ENCODE results near the gene CA10. TPM values are rescaled to one million over a fixed set of nuclear protein-coding genes. Genes with fewer than 3 reads are reported as not detected.

Gene CA10
- total RNA-seq, 1 donor from 2014 or later = not detected

DNA sequence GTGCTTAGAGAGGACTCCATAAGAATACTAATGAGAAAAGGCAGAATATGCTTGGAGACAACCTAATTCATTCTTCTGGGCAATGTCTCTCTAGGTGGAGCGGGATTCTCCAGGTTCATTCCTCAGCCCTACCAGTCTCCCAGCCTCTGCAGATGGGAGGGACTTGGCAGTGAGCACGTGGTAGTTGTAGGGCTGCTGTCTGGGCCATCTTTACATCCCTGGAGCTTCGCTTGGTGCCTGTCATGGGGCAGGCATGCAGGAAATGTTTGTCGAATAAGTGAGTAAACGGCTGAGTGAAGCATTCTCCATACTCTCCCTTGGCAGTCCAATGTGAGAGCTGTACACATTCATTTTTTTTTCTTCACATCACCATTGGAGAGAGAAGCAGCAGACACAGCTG, 510.7 kb downstream of the CA10 start:
- DNase-seq = no peak
- H3K9me3 Mint-ChIP-seq = no peaks in the 10 kb centered on the region
- no peak overlapping the region for H3K4me3 Mint-ChIP-seq
- peaks cover 2% of the 10 kb centered on the region for H3K27me3 Mint-ChIP-seq
- no peaks in the 10 kb centered on the region for H3K4me1 Mint-ChIP-seq
- H3K27ac Mint-ChIP-seq = no peak overlapping the region
- intact Hi-C loops (cut with micrococcal nuclease) = no loop called here
- no peaks in the 10 kb centered on the region for H3K36me3 Mint-ChIP-seq (ENCODE audit: low read depth)

DNA sequence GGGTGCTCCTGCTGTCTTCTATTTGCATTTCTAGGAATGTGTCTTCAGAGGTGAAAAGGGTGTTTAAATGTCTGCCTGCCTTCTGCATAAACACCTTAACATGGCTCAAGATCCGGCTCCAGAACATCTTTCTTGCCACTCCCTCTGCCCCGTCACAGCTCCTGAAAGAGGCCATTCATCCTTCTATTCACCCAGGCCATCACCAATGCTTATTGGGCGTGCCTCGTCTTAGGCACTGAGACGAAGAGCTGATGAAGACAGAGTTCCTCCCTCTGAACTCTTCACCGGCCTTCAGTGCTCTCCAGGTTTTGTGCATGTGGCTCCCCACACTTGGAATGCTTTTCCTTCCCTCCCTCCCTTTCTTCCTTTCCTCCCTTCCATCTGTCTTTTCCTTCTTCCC, 511.4 kb downstream of the CA10 start:
- Mint-ChIP-seq H3K4me3 (no peak overlapping the region), H3K27me3 (peaks cover 5% of the 10 kb centered on the region), H3K36me3 (ENCODE audit: low read depth) (no peaks in the 10 kb centered on the region), H3K9me3 (no peaks in the 10 kb centered on the region), H3K4me1 (no peaks in the 10 kb centered on the region), H3K27ac (no peak overlapping the region)
- DNase-seq = no peak
- intact Hi-C loops (cut with micrococcal nuclease) = no loop called here

DNA sequence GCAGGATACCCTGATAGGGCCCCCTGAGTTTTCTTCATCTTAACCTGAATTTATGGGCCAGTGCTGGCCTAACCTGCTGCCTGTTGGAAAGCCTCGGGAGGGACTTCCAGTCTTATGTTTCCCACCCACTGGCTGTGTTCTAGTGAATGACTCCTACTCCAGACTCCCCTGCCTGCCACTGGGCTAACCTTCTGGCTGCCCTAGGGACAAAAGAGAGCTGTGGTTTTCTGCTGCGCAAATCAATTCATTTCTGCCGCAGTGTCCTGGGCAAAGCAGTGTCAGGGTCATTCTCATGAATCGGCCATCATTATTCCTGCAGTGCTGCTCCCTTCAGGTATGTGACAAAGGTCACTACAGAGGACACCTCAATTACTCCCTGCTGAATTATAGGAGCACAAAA, 512.0 kb downstream of the CA10 start:
- Mint-ChIP-seq H3K27ac (no peak overlapping the region), H3K36me3 (ENCODE audit: low read depth) (no peaks in the 10 kb centered on the region), H3K9me3 (no peaks in the 10 kb centered on the region), H3K4me1 (no peaks in the 10 kb centered on the region), H3K4me3 (no peak overlapping the region), H3K27me3 (peaks cover 5% of the 10 kb centered on the region)
- no peak for DNase-seq
- intact Hi-C loops (cut with micrococcal nuclease) = no loop called here

DNA sequence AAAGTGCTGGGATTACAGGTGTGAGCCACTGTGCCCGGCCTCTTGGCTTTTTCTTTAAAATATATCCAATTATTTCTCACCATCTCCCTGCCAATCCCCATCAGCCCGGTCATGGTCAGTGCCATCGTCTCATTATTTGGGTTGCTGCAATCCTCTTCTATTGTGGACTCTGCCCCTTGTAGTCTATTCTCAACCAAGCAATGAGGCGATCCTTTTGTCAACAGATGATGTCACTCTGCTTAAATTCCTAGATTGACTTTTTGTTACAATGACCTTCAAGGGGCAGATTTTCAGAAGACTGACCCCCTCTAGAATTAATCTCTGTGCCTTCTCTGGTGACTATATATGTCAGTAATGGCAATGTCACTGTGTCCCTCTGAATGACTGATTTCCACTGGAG, 513.5 kb downstream of the CA10 start:
- Mint-ChIP-seq H3K4me3 (no peak overlapping the region), H3K27ac (no peak overlapping the region), H3K4me1 (no peaks in the 10 kb centered on the region), H3K36me3 (ENCODE audit: low read depth) (no peaks in the 10 kb centered on the region), H3K27me3 (peaks cover 7% of the 10 kb centered on the region), H3K9me3 (no peaks in the 10 kb centered on the region)
- DNase-seq = no peak
- intact Hi-C loops (cut with micrococcal nuclease) = no loop called here

DNA sequence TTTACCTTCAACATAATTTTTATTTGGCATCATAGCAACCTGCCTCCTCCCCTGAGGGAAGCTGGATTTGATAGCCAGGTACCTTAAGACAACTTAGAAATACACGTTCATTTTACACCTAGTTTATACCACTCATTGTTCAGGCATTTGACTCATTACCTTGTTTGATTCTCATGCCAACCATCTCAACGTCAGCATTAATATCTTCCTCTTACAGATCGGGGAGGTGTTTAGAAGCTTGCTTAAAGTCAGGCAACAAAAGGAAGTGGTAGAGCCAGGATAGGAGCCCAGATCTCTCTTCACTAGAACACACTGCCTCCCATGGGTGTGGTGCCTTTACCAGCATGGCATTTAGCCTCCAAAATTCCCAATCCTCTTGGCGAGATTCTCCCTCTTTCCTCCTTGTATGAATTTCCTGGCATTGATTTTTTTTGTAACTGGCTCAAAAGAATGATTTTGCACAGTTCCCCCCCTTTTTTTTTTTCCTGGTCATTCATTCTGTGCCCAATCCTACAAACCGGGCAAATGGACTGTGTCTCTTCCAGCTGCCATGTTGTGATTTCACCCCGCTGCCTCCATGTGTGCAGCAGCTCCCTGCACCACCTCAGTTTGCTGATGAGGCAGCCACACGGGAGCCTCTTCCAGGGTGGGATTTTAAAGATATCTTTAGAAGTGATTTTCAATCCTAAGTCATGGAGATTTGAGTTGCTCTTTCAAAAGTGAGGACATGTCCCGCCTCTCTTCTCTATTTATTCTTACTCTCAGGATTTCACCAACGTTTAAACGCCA, 514.6 kb downstream of the CA10 start:
- intact Hi-C loops (cut with micrococcal nuclease) = loop anchor here (5.0 kb wide), 1 partner anchor 272 kb away; no protein-coding TSS in a partner anchor
- H3K4me3 Mint-ChIP-seq = no peak overlapping the region
- peaks cover 7% of the 10 kb centered on the region for H3K27me3 Mint-ChIP-seq
- DNase-seq = no peak
- no peaks in the 10 kb centered on the region for H3K9me3 Mint-ChIP-seq
- no peak overlapping the region for H3K27ac Mint-ChIP-seq
- H3K4me1 Mint-ChIP-seq = no peaks in the 10 kb centered on the region
- H3K36me3 Mint-ChIP-seq (ENCODE audit: low read depth) = no peaks in the 10 kb centered on the region

DNA sequence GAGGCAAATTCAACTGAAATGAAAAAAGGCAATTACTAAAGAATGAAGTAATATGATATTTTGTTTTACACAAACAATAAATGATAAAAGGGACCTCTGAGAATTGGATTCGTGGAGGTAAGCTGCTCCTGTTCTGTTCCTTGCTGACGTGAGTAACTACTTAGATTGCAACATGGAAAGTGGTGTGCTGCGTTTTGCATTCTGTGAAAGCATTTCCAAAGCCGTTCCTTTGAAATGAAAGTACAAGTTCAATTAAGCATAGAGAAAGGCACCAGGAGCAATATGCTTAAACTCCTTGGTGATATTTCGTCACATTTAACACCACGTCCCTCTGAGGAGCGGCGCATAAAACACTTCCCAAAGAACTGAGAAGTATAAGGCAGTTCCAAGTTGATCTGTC, 516.5 kb downstream of the CA10 start:
- no peak for DNase-seq
- Mint-ChIP-seq H3K27ac (no peak overlapping the region), H3K27me3 (peaks cover 7% of the 10 kb centered on the region), H3K9me3 (no peaks in the 10 kb centered on the region), H3K4me3 (no peak overlapping the region), H3K36me3 (ENCODE audit: low read depth) (no peaks in the 10 kb centered on the region), H3K4me1 (no peaks in the 10 kb centered on the region)
- intact Hi-C loops (cut with micrococcal nuclease) = loop anchor here (5.0 kb wide), 1 partner anchor 270 kb away; no protein-coding TSS in a partner anchor

DNA sequence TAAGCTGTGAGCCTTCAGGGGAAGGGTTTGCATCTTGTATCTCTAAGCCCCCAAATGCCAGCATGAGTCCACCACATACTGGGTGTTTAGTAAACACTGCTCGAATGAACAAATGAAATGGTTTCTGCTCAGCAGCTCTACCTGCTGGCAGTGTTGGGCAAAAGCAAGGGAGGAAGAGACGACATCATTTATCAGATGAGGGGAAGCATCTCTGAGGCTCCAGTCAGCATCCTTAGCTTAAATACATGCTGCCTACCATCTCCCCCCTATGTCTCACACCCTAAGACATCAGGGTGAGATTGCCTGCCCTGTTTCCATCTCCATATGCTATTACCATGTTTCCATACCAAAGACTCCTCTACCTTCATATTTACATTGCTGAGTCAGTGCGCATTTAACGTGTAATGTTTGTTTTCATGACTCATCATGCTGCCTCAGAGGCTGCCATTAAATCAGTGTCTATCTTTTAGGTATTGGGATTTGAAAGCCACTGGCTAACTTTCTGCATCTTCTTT, 518.3 kb downstream of the CA10 start:
- intact Hi-C loops (cut with micrococcal nuclease) = loop anchor here (5.0 kb wide), 1 partner anchor 268 kb away; no protein-coding TSS in a partner anchor
- no peak overlapping the region for H3K27ac Mint-ChIP-seq
- no peaks in the 10 kb centered on the region for H3K36me3 Mint-ChIP-seq (ENCODE audit: low read depth)
- H3K9me3 Mint-ChIP-seq = no peaks in the 10 kb centered on the region
- no peaks in the 10 kb centered on the region for H3K4me1 Mint-ChIP-seq
- DNase-seq = peak; percentile 70
- H3K27me3 Mint-ChIP-seq = peaks cover 7% of the 10 kb centered on the region
- H3K4me3 Mint-ChIP-seq = no peak overlapping the region

DNA sequence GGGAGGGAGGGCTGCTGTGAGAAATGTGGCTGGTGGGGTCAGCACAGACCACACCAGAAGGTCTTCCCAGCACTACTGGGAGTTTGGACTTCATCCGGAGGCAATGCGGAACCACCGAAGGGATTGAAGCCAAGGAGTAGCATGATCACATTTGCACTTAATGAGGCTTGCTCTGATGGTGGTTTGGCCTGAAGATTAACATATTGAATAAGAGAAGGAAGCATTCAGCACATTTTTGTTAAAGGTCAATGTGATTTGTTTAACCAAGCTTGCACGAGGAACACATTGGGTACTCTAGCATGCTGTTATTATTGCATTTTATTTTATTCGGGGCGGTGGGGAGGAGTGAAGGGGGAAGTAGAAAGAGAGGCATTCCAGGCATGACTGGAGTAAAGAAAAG, 519.5 kb downstream of the CA10 start:
- intact Hi-C loops (cut with micrococcal nuclease) = no loop called here
- no peaks in the 10 kb centered on the region for H3K9me3 Mint-ChIP-seq

DNA sequence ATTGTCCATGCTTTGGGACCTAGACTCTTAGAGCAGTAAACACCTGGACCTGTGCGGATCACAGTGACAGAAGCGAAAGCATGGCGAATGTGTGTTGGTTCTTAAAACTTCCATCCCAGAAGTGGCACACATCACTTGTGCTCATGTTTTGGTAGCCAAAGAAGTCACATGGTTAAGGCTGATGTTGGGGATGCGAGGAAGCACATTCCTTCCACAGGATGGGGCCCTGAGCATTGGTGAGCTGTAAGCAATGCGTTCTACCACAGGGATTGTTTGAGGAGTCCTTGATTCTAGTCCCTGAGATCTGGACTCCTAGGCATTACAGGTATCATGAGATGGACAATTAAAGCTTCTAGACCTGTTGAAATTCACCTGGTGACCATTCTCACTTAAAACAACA, 522.2 kb downstream of the CA10 start:
- no peak overlapping the region for H3K27ac Mint-ChIP-seq
- peaks cover 2% of the 10 kb centered on the region for H3K27me3 Mint-ChIP-seq
- H3K4me3 Mint-ChIP-seq = no peak overlapping the region
- no peaks in the 10 kb centered on the region for H3K9me3 Mint-ChIP-seq
- DNase-seq = no peak
- no peaks in the 10 kb centered on the region for H3K36me3 Mint-ChIP-seq (ENCODE audit: low read depth)
- intact Hi-C loops (cut with micrococcal nuclease) = no loop called here
- H3K4me1 Mint-ChIP-seq = no peaks in the 10 kb centered on the region

More for the DNA sequence above, 519.5 kb downstream of the CA10 start:
- Mint-ChIP-seq H3K4me1 (no peaks in the 10 kb centered on the region), H3K4me3 (no peak overlapping the region), H3K36me3 (ENCODE audit: low read depth) (no peaks in the 10 kb centered on the region), H3K27me3 (peaks cover 5% of the 10 kb centered on the region), H3K27ac (no peak overlapping the region)
- no peak for DNase-seq

DNA sequence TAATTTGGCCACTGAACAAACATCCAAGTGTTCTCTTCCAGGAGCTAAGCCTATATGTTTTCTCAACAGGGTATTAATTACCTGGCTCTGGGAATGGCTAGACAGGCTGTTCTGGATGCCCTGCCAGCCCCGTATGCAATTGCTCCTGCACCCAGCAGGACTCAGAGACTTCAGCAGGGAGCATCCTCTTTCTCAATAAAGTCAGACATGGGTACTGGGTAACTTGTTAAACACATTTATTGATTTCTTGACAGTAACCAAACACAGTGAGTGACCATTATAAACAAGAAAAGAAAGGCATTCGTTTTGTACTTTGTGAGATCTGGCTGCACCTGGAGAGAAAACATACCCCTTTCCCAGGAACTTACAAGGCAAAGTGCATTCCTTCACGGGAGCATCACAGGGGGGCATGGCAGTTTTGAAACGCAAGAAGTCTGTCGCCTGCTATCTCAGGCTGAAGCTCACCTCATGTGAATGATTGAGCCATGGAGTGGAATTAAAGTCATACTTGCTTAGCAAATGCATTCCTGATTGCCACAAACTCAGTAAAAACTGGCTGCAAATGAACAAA, 528.3 kb downstream of the CA10 start:
- Mint-ChIP-seq H3K4me3 (no peak overlapping the region), H3K36me3 (ENCODE audit: low read depth) (no peaks in the 10 kb centered on the region), H3K27ac (no peak overlapping the region), H3K9me3 (no peaks in the 10 kb centered on the region), H3K27me3 (peaks cover 9% of the 10 kb centered on the region), H3K4me1 (no peaks in the 10 kb centered on the region)
- no peak for DNase-seq
- intact Hi-C loops (cut with micrococcal nuclease) = no loop called here

DNA sequence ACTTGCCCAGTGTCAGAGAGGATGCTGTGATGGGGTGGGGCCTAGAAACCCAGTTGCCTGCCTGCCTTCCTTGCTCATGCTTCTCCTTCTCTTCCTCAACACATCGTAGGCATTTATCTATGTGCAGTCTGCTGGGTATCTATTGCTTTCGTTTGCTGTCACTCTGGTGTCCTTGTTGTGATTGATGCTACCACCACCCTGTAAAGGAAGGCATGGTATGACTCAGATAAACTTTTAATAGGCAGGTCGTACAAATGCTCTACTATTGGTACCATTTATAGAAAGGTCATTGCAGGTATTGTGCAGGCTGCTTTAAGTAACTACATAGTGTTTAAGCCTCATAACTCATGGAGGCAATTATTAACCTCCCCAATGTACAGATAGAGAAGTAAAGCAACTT, 529.3 kb downstream of the CA10 start:
- intact Hi-C loops (cut with micrococcal nuclease) = no loop called here
- Mint-ChIP-seq H3K9me3 (no peaks in the 10 kb centered on the region), H3K36me3 (ENCODE audit: low read depth) (no peaks in the 10 kb centered on the region), H3K27me3 (peaks cover 9% of the 10 kb centered on the region), H3K27ac (no peak overlapping the region), H3K4me1 (no peaks in the 10 kb centered on the region), H3K4me3 (no peak overlapping the region)
- no peak for DNase-seq

DNA sequence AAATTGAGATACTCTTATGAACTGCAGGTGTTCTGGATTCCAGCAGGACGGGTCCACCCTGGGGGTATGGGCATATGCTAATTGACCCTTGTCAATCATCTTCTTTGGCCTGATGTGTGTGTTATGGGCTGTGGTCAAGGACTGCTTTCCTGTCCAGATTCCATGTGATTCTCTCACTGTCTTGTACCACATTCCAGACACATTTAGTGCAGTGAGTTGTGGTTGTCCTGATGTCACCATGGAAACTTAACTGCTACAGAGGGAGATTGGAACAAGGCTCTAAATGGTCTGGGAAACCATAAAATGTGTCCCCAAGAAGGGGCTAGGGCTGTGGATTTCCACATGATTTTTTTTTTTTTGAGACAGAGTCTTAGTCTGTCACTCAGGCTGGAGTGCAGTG, 530.7 kb downstream of the CA10 start:
- no peak overlapping the region for H3K27ac Mint-ChIP-seq
- peaks cover 11% of the 10 kb centered on the region for H3K27me3 Mint-ChIP-seq

DNA sequence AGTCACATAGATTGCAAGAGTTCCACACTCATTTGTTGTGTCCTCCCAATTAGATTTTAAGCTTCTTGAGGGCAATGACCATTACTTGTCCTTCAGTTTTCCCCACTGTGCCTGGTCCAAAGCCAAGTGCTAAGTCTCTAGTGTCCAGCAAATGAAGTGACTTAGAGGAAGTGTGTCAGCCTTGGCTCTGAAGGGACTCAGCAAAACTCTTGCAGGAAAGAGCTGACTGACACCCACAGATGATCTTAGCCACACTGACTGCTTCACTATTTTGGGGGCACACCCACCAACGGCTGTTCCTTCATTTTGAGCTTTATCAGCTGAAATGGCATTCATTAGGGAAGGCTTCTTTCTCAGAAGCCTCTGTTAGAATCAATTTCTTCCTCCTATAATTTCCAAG, 540.0 kb downstream of the CA10 start:
- Mint-ChIP-seq H3K27ac (no peak overlapping the region), H3K27me3 (peaks cover 9% of the 10 kb centered on the region), H3K36me3 (ENCODE audit: low read depth) (no peaks in the 10 kb centered on the region), H3K9me3 (no peaks in the 10 kb centered on the region), H3K4me3 (no peak overlapping the region), H3K4me1 (no peaks in the 10 kb centered on the region)
- DNase-seq = no peak
- intact Hi-C loops (cut with micrococcal nuclease) = no loop called here

More for the DNA sequence above, 530.7 kb downstream of the CA10 start:
- intact Hi-C loops (cut with micrococcal nuclease) = no loop called here
- Mint-ChIP-seq H3K36me3 (ENCODE audit: low read depth) (no peaks in the 10 kb centered on the region), H3K9me3 (no peaks in the 10 kb centered on the region), H3K4me1 (no peaks in the 10 kb centered on the region), H3K4me3 (no peak overlapping the region)
- no peak for DNase-seq

DNA sequence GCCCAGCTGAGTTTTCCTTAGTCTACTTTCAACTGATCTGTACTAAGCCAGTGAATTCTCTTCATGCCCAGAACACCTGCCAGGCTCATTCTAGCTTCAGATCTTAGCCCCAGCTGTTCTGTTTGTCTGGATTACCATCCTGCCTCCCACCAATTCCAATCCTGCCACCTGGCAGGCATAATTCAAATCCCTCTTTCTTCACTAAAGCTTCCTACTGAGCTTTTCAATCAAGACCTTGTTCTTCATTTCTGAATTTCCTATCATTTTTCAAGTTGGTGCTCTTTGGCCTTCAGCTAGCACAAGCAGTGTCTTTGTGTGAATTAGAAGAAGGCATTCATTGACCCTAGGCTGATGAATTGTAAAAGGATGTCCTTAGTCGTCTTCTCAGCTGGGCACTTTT, 540.5 kb downstream of the CA10 start:
- Mint-ChIP-seq H3K27me3 (peaks cover 8% of the 10 kb centered on the region), H3K4me1 (no peaks in the 10 kb centered on the region), H3K4me3 (no peak overlapping the region), H3K9me3 (no peaks in the 10 kb centered on the region), H3K36me3 (ENCODE audit: low read depth) (no peaks in the 10 kb centered on the region), H3K27ac (no peak overlapping the region)
- intact Hi-C loops (cut with micrococcal nuclease) = no loop called here
- DNase-seq = no peak
